ENCODE results near the gene PLEKHS1.

PLEKHS1 gene

DNA sequence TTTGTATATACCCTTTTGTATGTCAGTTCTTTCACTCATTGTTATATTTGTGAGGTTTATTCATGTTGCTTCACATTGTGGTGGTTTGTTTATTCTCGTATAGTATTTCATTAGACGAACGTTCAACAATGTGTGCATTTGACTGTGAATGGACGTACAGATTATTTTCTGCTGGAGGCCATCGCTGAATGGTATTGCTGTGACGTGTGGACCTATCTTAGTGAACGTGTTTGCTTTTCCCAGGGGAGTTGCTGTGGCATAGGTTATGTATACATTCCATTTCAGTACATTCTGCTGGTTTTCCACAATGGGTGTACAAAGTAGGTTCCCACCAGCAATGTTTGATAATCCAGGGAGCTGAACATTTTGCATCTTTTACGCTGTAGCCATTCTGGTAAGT is 31.1 kb upstream of the PLEKHS1 start:
- H3K36me3 ChIP-seq (ENCODE audit: insufficient read depth, low read length) = peaks cover 39% of the 10 kb centered on the region

DNA sequence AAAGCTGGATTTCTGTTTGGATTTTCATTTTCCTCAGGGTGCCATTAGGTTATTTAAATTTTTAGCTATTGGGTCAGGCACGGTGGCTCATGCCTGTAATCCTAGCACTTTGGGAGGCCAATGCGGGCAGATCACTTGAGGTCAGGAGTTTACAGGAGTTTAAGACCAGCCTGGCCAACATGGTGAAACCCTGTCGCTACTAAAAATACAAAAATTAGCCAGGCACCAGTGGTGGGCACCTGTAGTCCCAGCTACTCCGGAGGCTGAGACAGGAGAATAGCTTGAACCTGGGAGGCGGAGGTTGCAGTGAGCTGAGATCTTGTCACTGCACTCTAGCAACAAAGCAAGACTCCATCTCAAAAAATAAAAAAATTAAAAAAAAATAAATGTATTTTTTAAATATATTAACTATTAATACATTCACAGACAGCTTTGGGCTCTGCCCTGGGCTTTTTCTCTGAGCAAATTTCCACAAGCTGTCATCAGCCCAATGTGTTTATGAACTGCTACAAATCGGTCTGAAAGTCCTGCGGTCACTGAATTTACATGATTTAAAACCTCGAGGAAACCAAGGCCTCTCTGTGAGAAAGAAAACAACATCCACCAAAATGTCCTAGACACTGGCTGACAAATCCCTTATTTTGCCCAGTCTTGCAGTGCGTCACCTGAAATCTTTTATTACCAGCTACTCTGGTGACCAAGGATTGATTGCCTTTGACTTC is 19.2 kb upstream of the PLEKHS1 start:
- no peaks in the 10 kb centered on the region for H3K9me3 ChIP-seq (ENCODE audit: low read length)
- no peaks in the 10 kb centered on the region for H3K79me2 ChIP-seq (ENCODE audit: insufficient read depth, low read length)
- H2AFZ ChIP-seq (ENCODE audit: low read length) = no peak overlapping the region
- no peaks in the 10 kb centered on the region for H3K27me3 ChIP-seq (ENCODE audit: insufficient read depth, low read length)
- H3F3A ChIP-seq (ENCODE audit: insufficient read depth, low read length) = no peaks in the 10 kb centered on the region
- TF ChIP-seq, protein P1, sequence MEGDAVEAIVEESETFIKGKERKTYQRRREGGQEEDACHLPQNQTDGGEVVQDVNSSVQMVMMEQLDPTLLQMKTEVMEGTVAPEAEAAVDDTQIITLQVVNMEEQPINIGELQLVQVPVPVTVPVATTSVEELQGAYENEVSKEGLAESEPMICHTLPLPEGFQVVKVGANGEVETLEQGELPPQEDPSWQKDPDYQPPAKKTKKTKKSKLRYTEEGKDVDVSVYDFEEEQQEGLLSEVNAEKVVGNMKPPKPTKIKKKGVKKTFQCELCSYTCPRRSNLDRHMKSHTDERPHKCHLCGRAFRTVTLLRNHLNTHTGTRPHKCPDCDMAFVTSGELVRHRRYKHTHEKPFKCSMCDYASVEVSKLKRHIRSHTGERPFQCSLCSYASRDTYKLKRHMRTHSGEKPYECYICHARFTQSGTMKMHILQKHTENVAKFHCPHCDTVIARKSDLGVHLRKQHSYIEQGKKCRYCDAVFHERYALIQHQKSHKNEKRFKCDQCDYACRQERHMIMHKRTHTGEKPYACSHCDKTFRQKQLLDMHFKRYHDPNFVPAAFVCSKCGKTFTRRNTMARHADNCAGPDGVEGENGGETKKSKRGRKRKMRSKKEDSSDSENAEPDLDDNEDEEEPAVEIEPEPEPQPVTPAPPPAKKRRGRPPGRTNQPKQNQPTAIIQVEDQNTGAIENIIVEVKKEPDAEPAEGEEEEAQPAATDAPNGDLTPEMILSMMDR (IDR thresholded peaks at IDR 0.05; ENCODE audit: low read length) = no peak
- TF ChIP-seq EZH2 (IDR thresholded peaks at IDR 0.05; ENCODE audit: borderline replicate concordance, low read length) = no peak
- H3K4me3 ChIP-seq (ENCODE audit: low read depth, low read length, poor library complexity, severe bottlenecking) = no peak overlapping the region
- no peaks in the 10 kb centered on the region for H3K9me2 ChIP-seq (ENCODE audit: low read depth, low read length)
- no peaks in the 10 kb centered on the region for H4K20me1 ChIP-seq (ENCODE audit: insufficient read depth, low read length)
- H3K9ac ChIP-seq (ENCODE audit: low read length) = no peak overlapping the region
- no peak overlapping the region for H3K27ac ChIP-seq (ENCODE audit: low read depth, low read length, poor library complexity, severe bottlenecking)
- no peaks in the 10 kb centered on the region for H3K4me1 ChIP-seq (ENCODE audit: insufficient read depth, low read length, severe bottlenecking)
- H3K36me3 ChIP-seq (ENCODE audit: insufficient read depth, low read length) = peaks cover 21% of the 10 kb centered on the region; the same call in 1 of the 2 replicates
- no peak overlapping the region for H3K4me2 ChIP-seq (ENCODE audit: low read length)

More for the DNA sequence above, 31.1 kb upstream of the PLEKHS1 start:
- Histone ChIP-seq H3K9me2 (ENCODE audit: low read depth, low read length) (no peaks in the 10 kb centered on the region), H2AFZ (ENCODE audit: low read length) (no peak overlapping the region), H3F3A (ENCODE audit: insufficient read depth, low read length) (no peaks in the 10 kb centered on the region), H3K27ac (ENCODE audit: low read depth, low read length, poor library complexity, severe bottlenecking) (no peak overlapping the region), H3K9me3 (ENCODE audit: low read length) (no peaks in the 10 kb centered on the region), H3K4me2 (ENCODE audit: low read length) (no peak overlapping the region), H3K4me3 (ENCODE audit: low read depth, low read length, poor library complexity, severe bottlenecking) (no peak overlapping the region), H3K27me3 (ENCODE audit: insufficient read depth, low read length) (no peaks in the 10 kb centered on the region), H4K20me1 (ENCODE audit: insufficient read depth, low read length) (no peaks in the 10 kb centered on the region), H3K79me2 (ENCODE audit: insufficient read depth, low read length) (no peaks in the 10 kb centered on the region), H3K9ac (ENCODE audit: low read length) (no peak overlapping the region), H3K4me1 (ENCODE audit: insufficient read depth, low read length, severe bottlenecking) (no peaks in the 10 kb centered on the region)
- TF ChIP-seq EZH2 (IDR thresholded peaks at IDR 0.05; ENCODE audit: borderline replicate concordance, low read length) = no peak
- TF ChIP-seq, protein P1 (IDR thresholded peaks at IDR 0.05; ENCODE audit: low read length) = no peak

DNA sequence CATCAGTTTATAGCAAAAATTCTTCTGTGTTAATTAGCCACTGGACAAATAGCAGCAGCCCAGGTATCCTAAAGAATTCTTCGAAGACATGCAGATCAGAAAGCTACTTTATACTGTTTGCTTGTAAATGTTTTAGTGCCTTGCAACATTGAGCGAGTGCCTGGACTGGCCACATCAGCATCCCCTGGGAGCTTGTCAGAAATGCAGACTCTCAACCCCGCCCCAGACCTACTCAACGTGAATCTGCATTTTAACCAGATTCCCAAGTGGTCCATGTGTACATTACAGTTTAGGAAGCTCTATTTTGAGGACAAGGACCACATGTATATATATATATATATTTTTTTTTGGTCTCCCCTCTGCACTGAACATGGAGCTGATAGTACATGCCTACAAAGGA is 18.5 kb upstream of the PLEKHS1 start:
- H3K79me2 ChIP-seq (ENCODE audit: insufficient read depth, low read length) = no peaks in the 10 kb centered on the region
- H3F3A ChIP-seq (ENCODE audit: insufficient read depth, low read length) = no peaks in the 10 kb centered on the region
- H3K4me3 ChIP-seq (ENCODE audit: low read depth, low read length, poor library complexity, severe bottlenecking) = no peak overlapping the region
- H2AFZ ChIP-seq (ENCODE audit: low read length) = no peak overlapping the region
- H4K20me1 ChIP-seq (ENCODE audit: insufficient read depth, low read length) = no peaks in the 10 kb centered on the region
- no peak overlapping the region for H3K27ac ChIP-seq (ENCODE audit: low read depth, low read length, poor library complexity, severe bottlenecking)
- H3K9me2 ChIP-seq (ENCODE audit: low read depth, low read length) = no peaks in the 10 kb centered on the region
- no peaks in the 10 kb centered on the region for H3K4me1 ChIP-seq (ENCODE audit: insufficient read depth, low read length, severe bottlenecking)
- H3K36me3 ChIP-seq (ENCODE audit: insufficient read depth, low read length) = peaks cover 21% of the 10 kb centered on the region; the same call in 1 of the 2 replicates
- no peaks in the 10 kb centered on the region for H3K9me3 ChIP-seq (ENCODE audit: low read length)
- no peak overlapping the region for H3K4me2 ChIP-seq (ENCODE audit: low read length)
- TF ChIP-seq, protein P1 (IDR thresholded peaks at IDR 0.05; ENCODE audit: low read length) = no peak
- no peak for TF ChIP-seq EZH2 (IDR thresholded peaks at IDR 0.05; ENCODE audit: borderline replicate concordance, low read length)
- no peaks in the 10 kb centered on the region for H3K27me3 ChIP-seq (ENCODE audit: insufficient read depth, low read length)
- H3K9ac ChIP-seq (ENCODE audit: low read length) = no peak overlapping the region
